ENCODE results near the gene EIF3L. TPM values are rescaled to one million over a fixed set of nuclear protein-coding genes. Genes with fewer than 3 reads are reported as not detected.

Gene EIF3L
- total and polyA plus RNA-seq, 11 donors: 111 to 456 (median 357) TPM

GRCh38 chr22:37909766-37910165 is 60.5 kb downstream of the EIF3L start:
- H3K9me3 ChIP-seq: no peaks in the 10 kb centered on the region
- intact Hi-C loops (cut with DNase I): no loop called here
- ATAC-seq (no peak), DNase-seq (no peak)
- 67 to 81% (median 78%) methylated on average over 7 of the region's 7 CpGs for WGBS, 4 donors
- peaks cover 0 to 23% (median 13%) of the 10 kb centered on the region in 9 donors for H3K36me3 ChIP-seq
- peaks cover 0 to 66% (median 31%) of the 10 kb centered on the region in 12 donors for H3K4me1 ChIP-seq
- peak overlapping the region in 1 of 12 donors; percentile 89 for H3K27ac ChIP-seq
- H3K27me3 ChIP-seq: no peaks in the 10 kb centered on the region
- TF ChIP-seq CTCF (IDR thresholded peaks at IDR 0.05): no peak
- no peak for TF ChIP-seq POLR2A (IDR thresholded peaks at IDR 0.05)
- H3K4me3 ChIP-seq: no peak overlapping the region

GRCh38 chr22:37910890-37911672 is 61.9 kb downstream of the EIF3L start:
- peaks cover 0 to 36% (median 27%) of the 10 kb centered on the region in 9 donors for H3K36me3 ChIP-seq
- DNase-seq (peak in 1 of 5 donors; percentile 60), ATAC-seq (no peak)
- no peaks in the 10 kb centered on the region for H3K27me3 ChIP-seq
- intact Hi-C loops (cut with DNase I): no loop called here
- peak overlapping the region in 10 of 12 donors; percentile 0 to 89 (median 29) for H3K27ac ChIP-seq
- TF ChIP-seq CTCF (IDR thresholded peaks at IDR 0.05): no peak
- TF ChIP-seq POLR2A (IDR thresholded peaks at IDR 0.05): no peak
- WGBS, 4 donors: 45 to 62% (median 52%) methylated on average over 13 to 15 of the region's 15 CpGs
- H3K4me3 ChIP-seq: no peak overlapping the region
- H3K4me1 ChIP-seq: peaks cover 0 to 54% (median 29%) of the 10 kb centered on the region in 12 donors
- H3K9me3 ChIP-seq: no peaks in the 10 kb centered on the region

- peak in 1 of 4 donors; percentile 36 for ATAC-seq
- peaks cover 0 to 50% (median 29%) of the 10 kb centered on the region in 12 donors for H3K4me1 ChIP-seq
Observed at GRCh38 chr22:37911697-37912096, 62.5 kb downstream of the EIF3L start.

More at GRCh38 chr22:37911697-37912096, 62.5 kb downstream of the EIF3L start:
- Histone ChIP-seq H3K27me3 (no peaks in the 10 kb centered on the region), H3K9me3 (no peaks in the 10 kb centered on the region), H3K4me3 (no peak overlapping the region), H3K36me3 (peaks cover 0 to 42% (median 33%) of the 10 kb centered on the region in 9 donors), H3K27ac (peak overlapping the region in 9 of 12 donors; percentile 8 to 89 (median 69))
- DNase-seq: no peak
- 43 to 77% (median 61%) methylated on average over 8 of the region's 8 CpGs for WGBS, 4 donors
- TF ChIP-seq POLR2A (IDR thresholded peaks at IDR 0.05): no peak
- no peak for TF ChIP-seq CTCF (IDR thresholded peaks at IDR 0.05)
- intact Hi-C loops (cut with DNase I): no loop called here
